Transverse colon (tissue), 3 donors: ENCODE measurements around the gene DAZAP1.

Experiments used
- CTCF ChIP-seq, 5 experiments: fragments of 200-600 bp in 3 of 5; fragments of 450-650 bp in 2 of 5; sonication (generic) in 3 of 5; IDR thresholded peaks; 1 replicate in 2 of 5; 2 replicates in 3 of 5; pipeline ENCODE4 v1.5.1; 2016 to 2017; ENCODE audit warnings: antibody characterized with exemption in 5 of 5, inconsistent platforms in 3 of 5, mild to moderate bottlenecking in 2 of 5, moderate library complexity in 1 of 5
- EP300 ChIP-seq: sonication (generic); formaldehyde crosslinking; IDR thresholded peaks from one replicate; pipeline ENCODE4 v1.6.1; 2017; ENCODE audit warnings: antibody characterized with exemption, low read depth
- POLR2A ChIP-seq: fragments of 450-650 bp; IDR thresholded peaks from one replicate; pipeline ENCODE4 v1.6.1; 2016; ENCODE audit warnings: antibody characterized with exemption, mild to moderate bottlenecking, moderate library complexity

GRCh38 chr19:1441677-1442438 is 34.5 kb downstream of the DAZAP1 start:
- no peak for TF ChIP-seq EP300
- TF ChIP-seq CTCF (IDR thresholded peaks at IDR 0.05) = no peak
- no peak for TF ChIP-seq POLR2A
